Stimulated activated effector memory CD8-positive, alpha-beta T cell treated with anti-CD3 and anti-CD28 coated beads, Interleukin-12 subunit alpha, Interleukin-12 subunit beta, amount 100 ng/mL, for 72 hours (primary cell): ENCODE results near the gene RSPO4.
A peak's percentile ranks its signal among the peaks of the same experiment; 100 is the strongest.

Source experiments
- ATAC-seq: fragments of 150-1000 bp; cut with Tn5 transposase; 2 replicates; pipeline ENCODE4 v1.10.0; 2021
- DNase-seq, 2 donors: peaks; one replicate each; pipeline ENCODE4 v3.0.0; 2021 to 2022; ENCODE audit warnings: low spot score in 2 of 2
- H3K27ac Mint-ChIP-seq: one replicate; pipeline ENCODE4 v1.8.0; 2022; ENCODE audit warnings: mild to moderate bottlenecking, mixed read lengths
- H3K36me3 Mint-ChIP-seq: one replicate; pipeline ENCODE4 v1.8.0; 2022; ENCODE audit warnings: mild to moderate bottlenecking, mixed read lengths
- H3K4me1 Mint-ChIP-seq: one replicate; pipeline ENCODE4 v1.8.0; 2022; ENCODE audit warnings: mixed read lengths
- H3K4me3 Mint-ChIP-seq: one replicate; pipeline ENCODE4 v1.8.0; 2022; ENCODE audit warnings: mild to moderate bottlenecking, mixed read lengths
- H3K9me3 Mint-ChIP-seq: one replicate; pipeline ENCODE4 v1.8.0; 2022; ENCODE audit warnings: mixed read lengths

Gene RSPO4

GRCh38 chr20:962223-962622, 39.9 kb downstream of the RSPO4 start:
- no peaks in the 10 kb centered on the region for H3K9me3 Mint-ChIP-seq
- no peak overlapping the region for H3K27ac Mint-ChIP-seq
- H3K4me1 Mint-ChIP-seq, result peaks cover 9% of the 10 kb centered on the region
- DNase-seq (no peak), ATAC-seq (no peak)
- H3K36me3 Mint-ChIP-seq, result no peaks in the 10 kb centered on the region
- no peak overlapping the region for H3K4me3 Mint-ChIP-seq

- Mint-ChIP-seq H3K27ac (no peak overlapping the region), H3K36me3 (no peaks in the 10 kb centered on the region)
- ATAC-seq, result no peak
Measured at GRCh38 chr20:961768-962167, 40.3 kb downstream of the RSPO4 start.

GRCh38 chr20:959996-960615, 42.0 kb downstream of the RSPO4 start:
- Mint-ChIP-seq H3K9me3 (no peaks in the 10 kb centered on the region), H3K4me1 (peaks cover 13% of the 10 kb centered on the region), H3K36me3 (no peaks in the 10 kb centered on the region), H3K27ac (no peak overlapping the region), H3K4me3 (no peak overlapping the region)
- no peak for DNase-seq
- ATAC-seq, result no peak

More at GRCh38 chr20:961768-962167, 40.3 kb downstream of the RSPO4 start:
- Mint-ChIP-seq H3K4me3 (no peak overlapping the region), H3K9me3 (no peaks in the 10 kb centered on the region), H3K4me1 (peaks cover 9% of the 10 kb centered on the region)
- no peak for DNase-seq

GRCh38 chr20:958936-959815, 42.9 kb downstream of the RSPO4 start:
- no peak overlapping the region for H3K4me3 Mint-ChIP-seq
- no peaks in the 10 kb centered on the region for H3K36me3 Mint-ChIP-seq
- no peak overlapping the region for H3K27ac Mint-ChIP-seq
- ATAC-seq (no peak), DNase-seq (no peak)
- H3K9me3 Mint-ChIP-seq, result no peaks in the 10 kb centered on the region
- H3K4me1 Mint-ChIP-seq, result peaks cover 13% of the 10 kb centered on the region

GRCh38 chr20:957544-957943, 44.6 kb downstream of the RSPO4 start:
- DNase-seq (no peak), ATAC-seq (no peak)
- Mint-ChIP-seq H3K9me3 (no peaks in the 10 kb centered on the region), H3K4me3 (no peak overlapping the region), H3K27ac (no peak overlapping the region), H3K36me3 (no peaks in the 10 kb centered on the region), H3K4me1 (peaks cover 13% of the 10 kb centered on the region)

GRCh38 chr20:956330-956951, 45.7 kb downstream of the RSPO4 start:
- Mint-ChIP-seq H3K36me3 (no peaks in the 10 kb centered on the region), H3K4me3 (no peak overlapping the region)
- peak; percentile 67 to 87 for DNase-seq

GRCh38 chr20:955656-956055, 46.5 kb downstream of the RSPO4 start:
- Mint-ChIP-seq H3K9me3 (no peaks in the 10 kb centered on the region), H3K36me3 (no peaks in the 10 kb centered on the region), H3K27ac (no peak overlapping the region), H3K4me3 (no peak overlapping the region), H3K4me1 (peaks cover 13% of the 10 kb centered on the region)
- no peak for DNase-seq
- ATAC-seq, result no peak

More at GRCh38 chr20:956330-956951, 45.7 kb downstream of the RSPO4 start:
- H3K27ac Mint-ChIP-seq, result no peak overlapping the region
- peaks cover 13% of the 10 kb centered on the region for H3K4me1 Mint-ChIP-seq
- no peaks in the 10 kb centered on the region for H3K9me3 Mint-ChIP-seq
- peak; percentile 80 for ATAC-seq

GRCh38 chr20:955111-955510, 47.0 kb downstream of the RSPO4 start:
- Mint-ChIP-seq H3K4me1 (peaks cover 13% of the 10 kb centered on the region), H3K36me3 (no peaks in the 10 kb centered on the region), H3K4me3 (no peak overlapping the region), H3K27ac (no peak overlapping the region), H3K9me3 (no peaks in the 10 kb centered on the region)
- no peak for DNase-seq
- ATAC-seq, result no peak

GRCh38 chr20:953742-954141, 48.4 kb downstream of the RSPO4 start:
- no peak overlapping the region for H3K4me3 Mint-ChIP-seq
- no peak overlapping the region for H3K27ac Mint-ChIP-seq
- peaks cover 6% of the 10 kb centered on the region for H3K4me1 Mint-ChIP-seq
- DNase-seq (no peak), ATAC-seq (no peak)
- H3K36me3 Mint-ChIP-seq, result no peaks in the 10 kb centered on the region
- no peaks in the 10 kb centered on the region for H3K9me3 Mint-ChIP-seq

- Mint-ChIP-seq H3K36me3 (no peaks in the 10 kb centered on the region), H3K4me3 (no peak overlapping the region), H3K4me1 (peaks cover 4% of the 10 kb centered on the region), H3K27ac (no peak overlapping the region), H3K9me3 (no peaks in the 10 kb centered on the region)
- DNase-seq, result no peak
- no peak for ATAC-seq
Measured at GRCh38 chr20:952196-952795, 49.8 kb downstream of the RSPO4 start.

- Mint-ChIP-seq H3K9me3 (no peaks in the 10 kb centered on the region), H3K4me3 (no peak overlapping the region), H3K27ac (no peak overlapping the region), H3K4me1 (peaks cover 4% of the 10 kb centered on the region), H3K36me3 (no peaks in the 10 kb centered on the region)
- DNase-seq (no peak), ATAC-seq (no peak)
Measured at GRCh38 chr20:951384-952169, 50.5 kb downstream of the RSPO4 start.

GRCh38 chr20:949717-950116, 52.4 kb downstream of the RSPO4 start:
- Mint-ChIP-seq H3K4me3 (no peak overlapping the region), H3K4me1 (no peaks in the 10 kb centered on the region), H3K36me3 (no peaks in the 10 kb centered on the region), H3K27ac (no peak overlapping the region), H3K9me3 (no peaks in the 10 kb centered on the region)
- no peak for ATAC-seq
- DNase-seq, result no peak

GRCh38 chr20:946826-947225, 55.3 kb downstream of the RSPO4 start:
- ATAC-seq, result no peak
- no peaks in the 10 kb centered on the region for H3K36me3 Mint-ChIP-seq
- H3K4me1 Mint-ChIP-seq, result no peaks in the 10 kb centered on the region
- H3K27ac Mint-ChIP-seq, result no peak overlapping the region
- no peak overlapping the region for H3K4me3 Mint-ChIP-seq
- no peaks in the 10 kb centered on the region for H3K9me3 Mint-ChIP-seq
- no peak for DNase-seq

GRCh38 chr20:945841-946240, 56.3 kb downstream of the RSPO4 start:
- no peaks in the 10 kb centered on the region for H3K36me3 Mint-ChIP-seq
- no peak overlapping the region for H3K27ac Mint-ChIP-seq
- no peaks in the 10 kb centered on the region for H3K4me1 Mint-ChIP-seq
- H3K4me3 Mint-ChIP-seq, result no peak overlapping the region
- DNase-seq (no peak), ATAC-seq (no peak)
- H3K9me3 Mint-ChIP-seq, result no peaks in the 10 kb centered on the region
